NCI-H774 (cell line): ENCODE results near the gene RAB3A.

Experiments used
- DNase-seq: peaks from one replicate; lab custom pipeline; 2025; lab: John Stamatoyannopoulos, UW

Gene RAB3A

GRCh38 chr19:18197306-18197705 lies 6.5 kb downstream of the RAB3A start:
- DNase-seq, result no peak

GRCh38 chr19:18196511-18196845 lies 7.4 kb downstream of the RAB3A start:
- no peak for DNase-seq

GRCh38 chr19:18194554-18195238 lies 9.1 kb downstream of the RAB3A start:
- DNase-seq, result no peak

GRCh38 chr19:18194181-18194530 lies 9.7 kb downstream of the RAB3A start:
- no peak for DNase-seq

- DNase-seq, result no peak
Observed at GRCh38 chr19:18193388-18194180, 10.3 kb downstream of the RAB3A start.

- peak; percentile 99 for DNase-seq
Observed at GRCh38 chr19:18192673-18193387, 11.0 kb downstream of the RAB3A start, which contains the start of gene MPV17L2. Gene MPV17L2 (plus strand): TSS chr19:18193218. CDS start chr19:18193282, 64 bp downstream.

- DNase-seq, result no peak
Observed at GRCh38 chr19:18191640-18192062, 12.2 kb downstream of the RAB3A start.

GRCh38 chr19:18190278-18190677 lies 13.6 kb downstream of the RAB3A start:
- no peak for DNase-seq

GRCh38 chr19:18185538-18185937 lies 18.3 kb downstream of the RAB3A start:
- no peak for DNase-seq

- DNase-seq, result no peak
Observed at GRCh38 chr19:18183529-18183928, 20.3 kb downstream of the RAB3A start.

- no peak for DNase-seq
Observed at GRCh38 chr19:18179957-18180356, 23.9 kb downstream of the RAB3A start.

- DNase-seq, result no peak
Observed at GRCh38 chr19:18176367-18177310, 27.2 kb downstream of the RAB3A start.

- no peak for DNase-seq
Observed at GRCh38 chr19:18174983-18175382, 28.9 kb downstream of the RAB3A start.

- DNase-seq, result peak; percentile 79
Observed at GRCh38 chr19:18173572-18174288, 30.1 kb downstream of the RAB3A start, which contains the start of gene IFI30. Gene IFI30 (plus strand): TSS chr19:18173813. CDS start chr19:18173842, 29 bp downstream.

- no peak for DNase-seq
Observed at GRCh38 chr19:18173054-18173571, 30.7 kb downstream of the RAB3A start.

- no peak for DNase-seq
Observed at GRCh38 chr19:18172331-18173053, 31.4 kb downstream of the RAB3A start.

GRCh38 chr19:18171605-18172327 lies 32.1 kb downstream of the RAB3A start:
- no peak for DNase-seq

GRCh38 chr19:18170714-18171255 lies 33.1 kb downstream of the RAB3A start:
- DNase-seq, result no peak
